Bronchial smooth muscle cell (primary cell): ENCODE results near the gene GOLGA6A. TPM values are rescaled to one million over a fixed set of nuclear protein-coding genes. Genes with fewer than 3 reads are reported as not detected.

Source experiments
- total RNA-seq: library from RNA; depleted of rRNA; stranded (reverse); fragments of >200 nt; gene quantifications from 2 replicates; pipeline ENCODE4 v1.2.1, GENCODE V29; 2014

GOLGA6A gene, protein sequence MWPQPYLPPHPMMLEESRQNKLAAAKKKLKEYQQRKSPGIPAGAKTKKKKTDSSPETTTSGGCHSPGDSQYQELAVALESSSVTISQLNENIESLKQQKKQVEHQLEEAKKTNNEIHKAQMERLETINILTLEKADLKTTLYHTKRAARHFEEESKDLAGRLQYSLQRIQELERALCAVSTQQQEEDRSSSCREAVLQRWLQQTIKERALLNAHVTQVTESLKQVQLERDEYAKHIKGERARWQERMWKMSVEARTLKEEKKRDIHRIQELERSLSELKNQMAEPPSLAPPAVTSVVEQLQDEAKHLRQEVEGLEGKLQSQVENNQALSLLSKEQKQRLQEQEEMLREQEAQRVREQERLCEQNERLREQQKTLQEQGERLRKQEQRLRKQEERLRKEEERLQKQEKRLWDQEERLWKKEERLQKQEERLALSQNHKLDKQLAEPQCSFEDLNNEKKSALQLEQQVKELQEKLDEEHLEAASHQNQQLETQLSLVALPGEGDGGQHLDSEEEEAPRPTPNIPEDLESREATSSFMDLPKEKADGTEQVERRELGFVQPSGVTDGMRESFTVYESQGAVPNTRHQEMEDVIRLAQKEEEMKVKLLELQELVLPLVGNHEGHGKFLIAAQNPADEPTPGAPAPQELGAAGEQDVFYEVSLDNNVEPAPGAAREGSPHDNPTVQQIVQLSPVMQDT
- total RNA-seq, result under 0.01 TPM in 2 replicates

DNA sequence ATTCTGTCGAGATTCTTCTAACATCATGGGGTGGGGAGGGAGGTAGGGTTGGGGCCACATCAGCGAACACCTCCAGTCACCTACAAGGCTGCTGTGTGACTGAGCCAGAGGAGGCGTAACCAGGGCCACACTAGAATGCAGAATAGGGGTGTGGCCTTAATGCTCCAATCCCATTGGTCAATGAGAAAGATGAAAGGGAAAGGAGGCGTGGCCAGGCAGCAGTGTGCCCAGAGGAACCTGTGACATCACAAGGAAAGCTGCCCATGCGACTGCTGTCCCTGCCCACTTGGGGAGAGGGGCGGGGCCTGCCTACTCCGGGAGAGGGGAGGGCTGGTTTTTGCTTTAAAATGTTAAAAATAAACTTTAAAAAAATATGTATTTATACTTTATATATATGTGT is at the start of gene GOLGA6A:
GOLGA6A (minus strand) TSS at position 101 of the 400 bp plus-strand sequence; CDS start at position 60, 41 bp downstream.

DNA sequence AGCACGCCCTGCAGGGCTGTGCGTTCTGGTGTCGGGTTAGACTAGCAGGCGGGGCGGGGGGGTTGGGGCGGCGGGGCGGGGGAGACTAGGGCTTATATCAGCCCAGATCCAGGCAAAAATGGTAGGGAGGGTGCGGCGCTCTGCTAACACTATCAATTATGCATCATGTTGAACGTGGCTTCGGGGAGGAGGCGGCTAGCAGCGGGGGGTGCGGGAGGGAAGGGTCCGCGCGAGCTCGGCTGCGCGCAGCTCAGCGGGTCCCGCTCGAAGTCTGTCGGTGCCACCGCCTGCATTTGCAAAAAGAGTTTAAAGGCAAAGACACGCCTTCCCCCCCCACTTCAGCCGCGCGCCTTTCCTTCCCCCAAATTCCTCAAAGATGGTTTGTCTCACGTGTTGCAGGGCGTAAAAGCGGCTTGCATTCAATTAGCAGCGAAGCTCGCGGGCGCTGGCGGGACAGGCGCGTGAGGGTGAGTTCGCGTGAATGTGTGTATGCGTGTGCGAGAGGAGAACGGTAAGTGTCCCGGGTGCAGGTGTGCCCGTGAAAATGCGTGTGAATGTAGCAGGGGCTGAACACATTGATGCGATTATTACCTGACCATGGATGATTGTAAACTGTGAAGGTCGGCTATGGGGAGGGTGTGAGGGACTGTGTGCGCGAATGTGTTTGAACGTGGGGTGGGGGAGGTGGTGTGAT is 48.0 kb upstream of the GOLGA6A start, which contains the start of gene ISLR2:
ISLR2 (plus strand) TSS at position 432 of the 694 bp plus-strand sequence. CDS start 2,169 bp downstream, outside the sequence.

Other genes starting within 250 kb of the GOLGA6A start
- not detected in 2 replicates for gene TBC1D21, start 209.0 kb downstream of the GOLGA6A start, total RNA-seq
- 93.8 and 201 TPM in 2 replicates for gene LOXL1, start 156.1 kb downstream of the GOLGA6A start, total RNA-seq
- 12.3 and 13.4 TPM in 2 replicates for gene STOML1, start 90.3 kb downstream of the GOLGA6A start, total RNA-seq
- gene PML, start 87.8 kb downstream of the GOLGA6A start, total RNA-seq, result 15.8 and 16.4 TPM in 2 replicates
- gene ISLR2, start 48.0 kb upstream of the GOLGA6A start, total RNA-seq, result under 0.01 and 0.16 TPM in 2 replicates
- gene ISLR, start 91.2 kb upstream of the GOLGA6A start, total RNA-seq, result 152 and 214 TPM in 2 replicates
- 0.34 and 0.79 TPM in 2 replicates for gene STRA6, start 120.2 kb upstream of the GOLGA6A start, total RNA-seq
- 0.16 TPM in 1 of 2 replicates, not detected in the other for gene CCDC33, start 153.8 kb upstream of the GOLGA6A start, total RNA-seq